ENCODE results near the gene LRP1-AS. TPM values are rescaled to one million over a fixed set of nuclear protein-coding genes. Genes with fewer than 3 reads are reported as not detected.

Gene LRP1-AS
- total and polyA plus RNA-seq, 2 donors from 2014 or later, result not detected

DNA sequence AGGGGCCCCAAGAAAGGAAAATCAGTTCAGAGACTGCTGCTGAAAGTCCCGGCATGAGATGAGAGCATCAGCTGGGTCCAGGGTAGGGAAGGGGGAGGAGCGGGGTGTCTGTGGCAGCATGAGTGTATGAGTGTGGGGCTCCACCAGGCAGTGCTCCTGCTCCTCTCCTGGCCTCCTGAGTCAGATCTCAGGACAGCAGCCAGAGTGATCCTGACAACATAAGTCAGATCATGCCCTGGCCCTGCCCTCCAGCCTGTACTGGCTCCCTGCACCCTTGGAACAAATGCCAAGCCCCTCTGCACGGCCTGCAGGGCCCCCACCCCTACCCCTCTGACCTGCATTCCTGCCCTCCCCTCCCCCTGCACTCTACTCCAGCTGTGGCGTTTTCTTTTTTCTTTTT lies 24.2 kb upstream of the LRP1-AS start:
- TF ChIP-seq, protein P1, sequence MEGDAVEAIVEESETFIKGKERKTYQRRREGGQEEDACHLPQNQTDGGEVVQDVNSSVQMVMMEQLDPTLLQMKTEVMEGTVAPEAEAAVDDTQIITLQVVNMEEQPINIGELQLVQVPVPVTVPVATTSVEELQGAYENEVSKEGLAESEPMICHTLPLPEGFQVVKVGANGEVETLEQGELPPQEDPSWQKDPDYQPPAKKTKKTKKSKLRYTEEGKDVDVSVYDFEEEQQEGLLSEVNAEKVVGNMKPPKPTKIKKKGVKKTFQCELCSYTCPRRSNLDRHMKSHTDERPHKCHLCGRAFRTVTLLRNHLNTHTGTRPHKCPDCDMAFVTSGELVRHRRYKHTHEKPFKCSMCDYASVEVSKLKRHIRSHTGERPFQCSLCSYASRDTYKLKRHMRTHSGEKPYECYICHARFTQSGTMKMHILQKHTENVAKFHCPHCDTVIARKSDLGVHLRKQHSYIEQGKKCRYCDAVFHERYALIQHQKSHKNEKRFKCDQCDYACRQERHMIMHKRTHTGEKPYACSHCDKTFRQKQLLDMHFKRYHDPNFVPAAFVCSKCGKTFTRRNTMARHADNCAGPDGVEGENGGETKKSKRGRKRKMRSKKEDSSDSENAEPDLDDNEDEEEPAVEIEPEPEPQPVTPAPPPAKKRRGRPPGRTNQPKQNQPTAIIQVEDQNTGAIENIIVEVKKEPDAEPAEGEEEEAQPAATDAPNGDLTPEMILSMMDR (IDR thresholded peaks at IDR 0.05; ENCODE audit: borderline replicate concordance, extremely low read depth, insufficient read depth), result no peak
- H3K9me3 ChIP-seq (ENCODE audit: control insufficient read depth in 2 of 3, insufficient read depth in 1 of 3, low read length in 3 of 3), result no peaks in the 10 kb centered on the region
- H3K9ac ChIP-seq (ENCODE audit: low read length in 3 of 3), result no peak overlapping the region
- DNase-seq, result peak in 2 of 5 donors; percentile 25 to 82
- FAIRE-seq, result no peak
- H3K4me3 ChIP-seq (ENCODE audit: low read length in 3 of 3), result no peak overlapping the region
- intact Hi-C loops (cut with DNase I), result no loop called here
- H3K36me3 ChIP-seq (ENCODE audit: control insufficient read depth in 2 of 3, insufficient read depth in 3 of 3, low read length in 3 of 3), result peaks cover 0 to 10% (median 9%) of the 10 kb centered on the region in 3 donors
- H3K4me1 ChIP-seq (ENCODE audit: control insufficient read depth in 2 of 3, insufficient read depth in 2 of 3, low read depth in 1 of 3, low read length in 3 of 3), result no peaks in the 10 kb centered on the region
- H3K27me3 ChIP-seq (ENCODE audit: control insufficient read depth, insufficient read depth, low read length), result no peaks in the 10 kb centered on the region
- H3K27ac ChIP-seq (ENCODE audit: low read depth in 2 of 2, low read length in 2 of 2), result no peak overlapping the region

DNA sequence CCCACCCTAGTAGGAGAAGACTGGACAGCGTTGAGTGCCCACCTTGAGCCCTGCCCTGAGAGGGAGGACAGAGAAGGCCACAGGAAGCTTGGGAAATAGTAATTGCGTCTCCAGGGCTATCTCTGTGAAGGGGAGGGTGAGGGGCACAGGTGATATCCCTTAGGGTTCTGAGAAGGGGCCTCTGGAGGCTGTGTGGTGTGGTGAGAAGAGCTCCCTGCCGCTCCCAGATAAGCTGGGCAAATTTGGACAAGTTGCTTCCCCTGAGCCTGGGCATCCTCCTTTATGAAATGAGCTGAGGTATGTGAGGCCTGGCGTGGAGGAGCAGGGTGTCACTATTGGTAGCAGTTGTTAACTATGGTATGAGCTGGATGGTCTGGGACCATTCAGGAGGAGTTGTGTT lies 23.5 kb upstream of the LRP1-AS start:
- DNase-seq (no peak), FAIRE-seq (no peak)
- Histone ChIP-seq H3K27me3 (ENCODE audit: control insufficient read depth, insufficient read depth, low read length) (no peaks in the 10 kb centered on the region), H3K4me3 (ENCODE audit: low read length in 3 of 3) (no peak overlapping the region), H3K9me3 (ENCODE audit: control insufficient read depth in 2 of 3, insufficient read depth in 1 of 3, low read length in 3 of 3) (no peaks in the 10 kb centered on the region), H3K9ac (ENCODE audit: low read length in 3 of 3) (no peak overlapping the region), H3K36me3 (ENCODE audit: control insufficient read depth in 2 of 3, insufficient read depth in 3 of 3, low read length in 3 of 3) (peaks cover 0 to 9% (median 4%) of the 10 kb centered on the region in 3 donors), H3K27ac (ENCODE audit: low read depth in 2 of 2, low read length in 2 of 2) (no peak overlapping the region), H3K4me1 (ENCODE audit: control insufficient read depth in 2 of 3, insufficient read depth in 2 of 3, low read depth in 1 of 3, low read length in 3 of 3) (no peaks in the 10 kb centered on the region)
- TF ChIP-seq, protein P1 (IDR thresholded peaks at IDR 0.05; ENCODE audit: borderline replicate concordance, extremely low read depth, insufficient read depth), result no peak
- intact Hi-C loops (cut with DNase I), result no loop called here

GRCh38 chr12:57170408-57170807 lies 23.0 kb upstream of the LRP1-AS start:
- intact Hi-C loops (cut with DNase I), result no loop called here
- H3K27ac ChIP-seq (ENCODE audit: low read depth in 2 of 2, low read length in 2 of 2), result no peak overlapping the region
- FAIRE-seq (no peak), DNase-seq (no peak)
- no peaks in the 10 kb centered on the region for H3K4me1 ChIP-seq (ENCODE audit: control insufficient read depth in 2 of 3, insufficient read depth in 2 of 3, low read depth in 1 of 3, low read length in 3 of 3)
- H3K36me3 ChIP-seq (ENCODE audit: control insufficient read depth in 2 of 3, insufficient read depth in 3 of 3, low read length in 3 of 3), result peaks cover 0 to 9% (median 5%) of the 10 kb centered on the region in 3 donors
- H3K4me3 ChIP-seq (ENCODE audit: low read length in 3 of 3), result no peak overlapping the region
- no peaks in the 10 kb centered on the region for H3K9me3 ChIP-seq (ENCODE audit: control insufficient read depth in 2 of 3, insufficient read depth in 1 of 3, low read length in 3 of 3)
- no peak overlapping the region for H3K9ac ChIP-seq (ENCODE audit: low read length in 3 of 3)
- no peaks in the 10 kb centered on the region for H3K27me3 ChIP-seq (ENCODE audit: control insufficient read depth, insufficient read depth, low read length)
- TF ChIP-seq, protein P1 (IDR thresholded peaks at IDR 0.05; ENCODE audit: borderline replicate concordance, extremely low read depth, insufficient read depth), result no peak

- H3K36me3 ChIP-seq (ENCODE audit: control insufficient read depth in 2 of 3, insufficient read depth in 3 of 3, low read length in 3 of 3), result peaks cover 0 to 9% (median 6%) of the 10 kb centered on the region in 3 donors
- intact Hi-C loops (cut with DNase I), result no loop called here
- FAIRE-seq, result no peak
Measured at GRCh38 chr12:57169969-57170368, 22.6 kb upstream of the LRP1-AS start.

More at GRCh38 chr12:57169969-57170368, 22.6 kb upstream of the LRP1-AS start:
- no peak overlapping the region for H3K9ac ChIP-seq (ENCODE audit: low read length in 3 of 3)
- no peak overlapping the region for H3K4me3 ChIP-seq (ENCODE audit: low read length in 3 of 3)
- no peaks in the 10 kb centered on the region for H3K9me3 ChIP-seq (ENCODE audit: control insufficient read depth in 2 of 3, insufficient read depth in 1 of 3, low read length in 3 of 3)
- TF ChIP-seq, protein P1 (IDR thresholded peaks at IDR 0.05; ENCODE audit: borderline replicate concordance, extremely low read depth, insufficient read depth), result no peak
- no peak for DNase-seq
- H3K27ac ChIP-seq (ENCODE audit: low read depth in 2 of 2, low read length in 2 of 2), result no peak overlapping the region
- no peaks in the 10 kb centered on the region for H3K4me1 ChIP-seq (ENCODE audit: control insufficient read depth in 2 of 3, insufficient read depth in 2 of 3, low read depth in 1 of 3, low read length in 3 of 3)
- no peaks in the 10 kb centered on the region for H3K27me3 ChIP-seq (ENCODE audit: control insufficient read depth, insufficient read depth, low read length)

All from kidney (tissue), 14 donors.